HepG2 (cell line): ENCODE data around the gene TRAP1. TPM values are rescaled to one million over a fixed set of nuclear protein-coding genes. Genes with fewer than 3 reads are reported as not detected.
A peak's percentile ranks its signal among the peaks of the same experiment; 100 is the strongest.

ENCODE experiments used
- ARNTL ChIP-seq: sonication (generic); formaldehyde crosslinking; IDR thresholded peaks from 2 replicates; pipeline ENCODE4 v1.4.0; 2020; ENCODE audit warnings: mild to moderate bottlenecking, missing genetic modification reagents
- DMTF1 ChIP-seq: sonication (generic); formaldehyde crosslinking; IDR thresholded peaks from 2 replicates; pipeline ENCODE4 v1.4.0; 2020; ENCODE audit warnings: mild to moderate bottlenecking, missing genetic modification reagents
- GRHL1 ChIP-seq: sonication (generic); formaldehyde crosslinking; conservative IDR thresholded peaks from 2 replicates; pipeline ENCODE4 v1.8.0; 2022; ENCODE audit warnings: missing genetic modification reagents
- IKZF5 ChIP-seq: IDR thresholded peaks from 2 replicates; pipeline ENCODE4 v1.6.1; 2018; ENCODE audit warnings: missing genetic modification reagents, mild to moderate bottlenecking, missing compliant biosample characterization
- ISX ChIP-seq: sonication (generic); formaldehyde crosslinking; conservative IDR thresholded peaks from 2 replicates; pipeline ENCODE4 v1.5.0; 2020; ENCODE audit warnings: missing genetic modification reagents
- JUNB ChIP-seq: sonication (generic); formaldehyde crosslinking; IDR thresholded peaks from 2 replicates; pipeline ENCODE4 v1.8.0; 2022; ENCODE audit warnings: missing genetic modification reagents, mild to moderate bottlenecking, borderline replicate concordance
- MAF1 ChIP-seq: sonication (generic); formaldehyde crosslinking; IDR thresholded peaks from 2 replicates; pipeline ENCODE4 v1.5.0; 2020; ENCODE audit warnings: missing genetic modification reagents, borderline replicate concordance
- NONO ChIP-seq, 2 experiments: fragments of 450-650 bp in 1 of 2; sonication (generic) in 1 of 2; formaldehyde crosslinking in 1 of 2; IDR thresholded peaks in 1 of 2; conservative IDR thresholded peaks in 1 of 2; 2 replicates each; pipeline versions ENCODE4 v1.6.1 to v1.8.0; 2017 to 2022; ENCODE audit warnings: mild to moderate bottlenecking in 1 of 2, missing genetic modification reagents in 1 of 2, moderate library complexity in 1 of 2
- POLR2G ChIP-seq: fragments of 200-400 bp; formaldehyde crosslinking; IDR thresholded peaks from 2 replicates; pipeline ENCODE4 v1.6.1; 2018; ENCODE audit warnings: mild to moderate bottlenecking, low read depth, low read length, moderate library complexity
- PPARG ChIP-seq: conservative IDR thresholded peaks from 2 replicates; pipeline ENCODE4 v1.6.1; 2016; ENCODE audit warnings: missing biosample characterization, missing genetic modification reagents
- SRSF1 ChIP-seq: fragments of 200-400 bp; formaldehyde crosslinking; optimal IDR thresholded peaks from 2 replicates; pipeline ENCODE3; 2017; ENCODE audit warnings: mild to moderate bottlenecking, low read depth, low read length, moderate library complexity
- TRIM24 ChIP-seq: sonication (generic); formaldehyde crosslinking; IDR thresholded peaks from 2 replicates; pipeline ENCODE4 v1.8.0; 2022; ENCODE audit warnings: mild to moderate bottlenecking, missing genetic modification reagents
- XRCC5 ChIP-seq: fragments of 200-400 bp; formaldehyde crosslinking; optimal IDR thresholded peaks from 2 replicates; pipeline ENCODE3; 2017; ENCODE audit warnings: mild to moderate bottlenecking, low read length
- ZBTB4 ChIP-seq: sonication (generic); formaldehyde crosslinking; IDR thresholded peaks from 2 replicates; pipeline ENCODE4 v1.4.0; 2020; ENCODE audit warnings: missing genetic modification reagents, mild to moderate bottlenecking, borderline replicate concordance
- ZNF276 ChIP-seq: sonication (generic); formaldehyde crosslinking; IDR thresholded peaks from 2 replicates; pipeline ENCODE4 v1.4.0; 2020; ENCODE audit warnings: mild to moderate bottlenecking, low read depth, missing genetic modification reagents
- ZNF501 ChIP-seq: sonication (generic); formaldehyde crosslinking; IDR thresholded peaks from 2 replicates; pipeline ENCODE4 v1.5.1; 2020; ENCODE audit warnings: mild to moderate bottlenecking, moderate library complexity, missing genetic modification reagents
- ZNF567 ChIP-seq: sonication (generic); formaldehyde crosslinking; IDR thresholded peaks from 2 replicates; pipeline ENCODE4 v1.8.1; 2023; ENCODE audit warnings: mild to moderate bottlenecking, missing genetic modification reagents, borderline replicate concordance
- ZNF792 ChIP-seq: IDR thresholded peaks from 2 replicates; pipeline ENCODE4 v1.6.1; 2016
- polyA plus RNA-seq, 8 experiments: library from polyadenylated mRNA; depleted of rRNA in 3 of 8; stranded (reverse) in 7 of 8; unstranded in 1 of 8; fragments of >200 nt; fragmentation: Illumina TruSeq in 4 of 8; extraction: Trizol in 4 of 8; gene quantifications; 2 replicates each; pipeline versions ENCODE4 v1.2.1 to v1.2.3, GENCODE V29; 2011 to 2016; ENCODE audit warnings: low read depth in 4 of 8, missing spikeins in 1 of 8, mixed read lengths in 1 of 8; ENCODE audit not compliant: insufficient read depth in 1 of 8
- total RNA-seq, 5 experiments: library from RNA; depleted of rRNA; stranded (reverse); fragments of >200 nt; fragmentation: Illumina TruSeq; extraction: Trizol; gene quantifications; 2 replicates each; pipeline ENCODE4 v1.2.3, GENCODE V29; 2016; ENCODE audit warnings: low read depth in 1 of 5

TRAP1 gene
- total and polyA plus RNA-seq, 2 of the 13 experiments (the other 11 are each of a cell fraction or from before 2014, with no cell fraction given), result 127 to 240 TPM

GRCh38 chr16:3695610-3696369 is 21.5 kb downstream of the TRAP1 start (continued):
- TF ChIP-seq DMTF1 (CRISPR knock-in tag) (no peak), MAF1 (CRISPR knock-in tag) (no peak), ISX (CRISPR knock-in tag) (no peak), NONO (IDR thresholded peaks at IDR 0.05) (no peak), NONO (CRISPR knock-in tag; conservative IDR thresholded peaks at IDR 0.05) (peak; percentile 98), POLR2G (peak; percentile 89), ZNF276 (CRISPR knock-in tag) (no peak), IKZF5 (CRISPR knock-in tag) (peak; percentile 99), ZNF792 (CRISPR knock-in tag) (peak; percentile 80; the same call in 1 of the 2 replicates), JUNB (peak; percentile 62; the same call in 1 of the 2 replicates), GRHL1 (CRISPR knock-in tag) (no peak), ZBTB4 (CRISPR knock-in tag) (peak; percentile 92), XRCC5 (peak; percentile 56), ZNF567 (CRISPR knock-in tag) (peak; percentile 45; the same call in 1 of the 2 replicates), PPARG (CRISPR knock-in tag) (peak; percentile 80), ARNTL (CRISPR knock-in tag) (peak; percentile 97), SRSF1 (no peak), TRIM24 (CRISPR knock-in tag) (peak; percentile 65; the same call in 1 of the 2 replicates), ZNF501 (CRISPR knock-in tag) (peak; percentile 87)
